GM19395 (cell line): Measurements from ENCODE around the gene CDS2.

ENCODE experiments used
- ATAC-seq: cut with Tn5 transposase; IDR thresholded peaks from one replicate; pipeline ENCODE4 v1.9.1; 2021; ENCODE audit warnings: mild to moderate bottlenecking, moderate library complexity; ENCODE audit not compliant: unreplicated experiment

The CDS2 gene

DNA sequence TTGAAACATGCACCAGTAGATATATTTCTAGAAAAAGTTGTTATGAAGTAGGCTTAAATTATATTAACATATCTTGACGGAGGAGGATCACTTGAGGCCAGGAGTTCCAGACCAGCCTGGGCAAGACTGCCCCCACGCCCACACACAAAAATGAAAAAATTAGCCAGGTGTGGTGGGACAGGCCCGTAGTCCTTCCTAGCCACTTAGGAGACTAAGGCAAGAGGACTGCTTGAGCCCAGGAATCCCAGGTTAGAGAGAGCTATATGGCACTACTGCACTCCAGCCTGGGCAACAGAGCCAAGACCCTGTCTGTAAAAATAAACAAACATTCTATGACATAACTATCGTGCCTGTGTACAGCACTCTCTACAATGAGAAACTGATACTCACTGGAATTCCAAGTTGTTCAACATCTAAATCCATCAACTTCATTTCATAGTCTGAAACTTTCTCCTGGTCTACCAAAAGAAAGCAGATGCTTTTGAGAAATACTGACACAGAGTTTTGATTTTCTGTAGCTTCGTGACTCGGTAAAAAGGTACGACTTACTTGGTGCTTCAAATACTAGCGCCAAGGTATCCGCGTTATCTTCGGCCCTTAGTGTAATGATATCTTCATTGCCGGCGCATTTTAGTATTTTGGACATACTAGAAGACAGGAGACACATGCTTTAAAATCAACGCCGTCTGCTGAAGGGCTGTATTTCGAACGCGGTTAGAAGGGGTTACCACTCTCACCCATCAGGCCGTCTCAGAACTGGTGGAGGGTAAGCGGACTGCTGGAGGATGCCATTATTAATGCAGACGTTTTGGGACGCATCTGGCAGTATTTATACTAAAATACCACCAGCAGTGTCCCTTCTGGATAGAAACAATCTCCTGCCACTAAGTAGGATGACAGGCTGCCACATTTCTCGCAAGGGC lies 8.3 kb upstream of the CDS2 start:
- no peak for ATAC-seq

DNA sequence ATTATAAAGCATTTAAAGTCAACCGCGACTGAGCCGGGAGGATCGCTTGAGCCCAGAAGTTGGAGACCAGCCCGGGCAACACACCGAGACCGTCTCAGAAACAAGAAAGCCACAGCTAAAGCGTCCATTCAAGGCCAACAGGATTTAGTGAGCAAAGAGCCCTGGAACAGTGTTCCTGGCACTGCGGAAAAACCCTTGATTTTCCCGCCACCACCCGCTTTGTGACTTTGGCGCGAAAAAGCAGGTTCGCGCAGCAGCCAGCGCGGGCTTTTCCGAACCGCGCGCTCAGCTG lies 7.7 kb upstream of the CDS2 start:
- ATAC-seq = no peak

DNA sequence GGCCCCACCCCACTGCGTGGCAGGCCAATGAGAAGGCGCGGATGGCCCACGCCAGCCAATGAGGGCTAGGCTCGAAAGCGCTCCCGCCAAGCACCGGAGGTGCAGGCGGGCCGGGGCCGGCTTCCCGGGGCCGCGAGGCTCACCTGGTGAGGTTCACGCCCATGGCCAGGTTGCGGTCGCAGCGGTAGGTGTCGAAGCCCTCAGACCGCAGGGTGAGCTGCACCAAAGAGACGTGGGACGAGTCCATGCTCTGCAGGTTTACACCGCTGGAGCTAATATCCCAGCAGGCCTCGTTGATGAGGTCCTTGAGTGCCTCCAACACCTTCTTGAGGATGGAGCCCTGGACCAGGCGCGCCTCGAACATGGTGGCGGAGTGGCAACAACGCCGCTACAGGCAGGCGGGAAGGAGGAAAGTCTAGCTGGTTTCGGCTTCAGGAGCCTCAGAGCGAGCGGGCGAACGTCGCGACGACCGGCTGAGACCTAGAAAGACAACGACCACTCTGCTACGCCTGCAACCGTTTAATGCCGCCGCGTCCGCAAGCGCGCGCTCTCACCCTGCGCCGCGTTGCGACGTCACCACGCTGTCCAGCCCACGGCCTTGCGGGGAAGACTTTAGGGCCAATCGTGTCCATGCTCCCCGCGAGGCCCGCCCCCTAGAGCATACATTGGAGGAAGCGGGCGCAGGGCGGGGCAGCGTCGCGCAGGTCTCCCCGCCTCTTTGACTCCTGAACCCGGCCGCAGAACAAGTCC lies 7.2 kb upstream of the CDS2 start, which contains the start of gene PCNA:
Gene PCNA, minus strand, starts transcription at position 524 of the 750 bp plus-strand sequence. Its CDS starts 160 bp downstream, at position 364.
- ATAC-seq = peak; percentile 95

DNA sequence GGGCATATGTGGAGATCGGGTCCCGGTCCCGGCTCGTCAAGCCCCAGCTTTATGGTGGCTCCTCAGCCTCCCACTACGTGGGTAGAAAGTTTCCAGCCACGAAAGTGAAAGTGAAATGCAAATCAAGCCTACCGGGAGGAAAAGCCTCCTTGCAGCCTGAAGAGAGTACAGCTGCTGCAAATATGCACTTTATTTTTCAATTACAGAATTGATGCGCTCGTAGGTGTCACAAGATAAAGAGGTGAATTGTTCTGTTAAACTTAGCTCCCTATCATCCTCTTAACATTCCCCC lies 6.7 kb upstream of the CDS2 start:
- ATAC-seq = no peak

DNA sequence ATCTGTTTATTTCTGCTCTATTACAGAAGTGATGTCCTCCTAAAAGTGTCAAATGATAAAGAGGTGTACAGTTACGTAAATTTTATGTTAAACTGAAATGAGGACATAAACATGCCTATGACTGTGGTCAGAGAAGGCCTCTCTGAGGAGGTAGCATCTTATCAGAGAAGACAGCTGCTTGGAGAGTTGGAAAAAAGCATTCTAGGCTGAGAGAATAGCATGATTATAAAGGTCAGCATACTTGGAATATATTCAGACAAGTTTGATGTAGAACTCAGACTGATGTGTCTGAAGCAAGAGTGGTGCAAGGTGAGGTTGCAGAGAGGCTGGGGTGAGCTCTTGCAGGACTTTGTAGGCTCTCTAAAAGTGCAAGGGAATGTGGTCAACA lies 3.9 kb upstream of the CDS2 start:
- ATAC-seq = no peak

DNA sequence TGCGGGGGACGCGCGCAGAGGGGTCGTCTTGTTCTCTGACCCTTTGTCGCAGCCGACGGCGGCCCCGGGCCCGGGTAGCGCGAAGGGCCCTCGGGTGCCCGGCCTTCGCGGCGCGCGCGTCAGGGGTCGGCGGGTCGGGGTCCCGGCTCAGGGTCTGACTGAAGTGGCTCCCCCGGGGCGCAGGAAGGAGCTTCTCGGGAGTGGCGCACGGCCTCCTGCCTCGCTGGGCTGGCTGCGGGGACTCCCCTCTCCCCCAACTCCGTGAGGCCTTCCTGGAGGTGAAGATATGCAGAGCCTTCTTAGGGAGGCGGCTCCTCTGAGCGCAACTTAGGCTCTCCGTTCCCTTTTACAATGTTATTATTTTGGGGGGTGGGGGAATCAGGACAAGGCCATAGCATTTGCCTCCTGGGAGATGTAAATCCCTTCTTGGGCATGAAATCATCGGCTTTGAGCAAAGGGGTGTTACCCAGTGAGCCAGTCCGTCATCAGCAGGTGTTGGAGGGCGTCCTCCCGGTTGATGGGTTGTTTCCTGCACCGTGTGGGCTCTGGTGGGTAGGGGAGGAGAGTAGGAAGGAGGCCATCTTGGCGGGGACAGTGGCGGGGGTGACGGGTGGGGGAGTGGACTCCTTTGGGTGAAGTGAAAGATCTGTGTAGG lies 523 bp downstream of the CDS2 start:
- peak; percentile 37 for ATAC-seq

DNA sequence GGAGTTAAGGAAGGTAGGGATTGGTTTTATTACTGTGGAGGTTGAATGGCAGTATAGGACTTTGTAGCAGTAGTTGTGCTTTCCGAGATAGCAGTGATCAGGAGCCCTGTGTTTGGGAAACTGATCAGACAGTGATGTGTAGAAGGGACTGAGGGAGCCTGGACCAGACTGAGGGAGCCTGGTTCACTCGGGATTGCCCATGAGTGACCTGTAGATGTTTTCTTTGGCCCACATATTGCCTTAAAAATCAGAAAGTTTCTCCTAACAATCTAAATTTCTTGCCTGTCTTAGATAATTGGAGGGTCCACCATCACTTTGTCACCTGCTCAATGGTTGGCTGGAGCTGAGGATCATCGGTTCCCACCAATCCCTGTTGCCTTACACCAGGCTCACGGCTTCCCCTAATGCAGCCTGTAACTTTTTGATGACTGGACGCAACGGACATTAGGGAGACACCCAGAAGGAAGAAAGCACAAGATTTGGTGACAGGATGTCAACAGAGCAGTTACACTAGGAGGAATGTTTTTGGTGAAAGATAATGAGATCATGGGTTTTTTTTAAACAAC lies 1.1 kb downstream of the CDS2 start:
- no peak for ATAC-seq

DNA sequence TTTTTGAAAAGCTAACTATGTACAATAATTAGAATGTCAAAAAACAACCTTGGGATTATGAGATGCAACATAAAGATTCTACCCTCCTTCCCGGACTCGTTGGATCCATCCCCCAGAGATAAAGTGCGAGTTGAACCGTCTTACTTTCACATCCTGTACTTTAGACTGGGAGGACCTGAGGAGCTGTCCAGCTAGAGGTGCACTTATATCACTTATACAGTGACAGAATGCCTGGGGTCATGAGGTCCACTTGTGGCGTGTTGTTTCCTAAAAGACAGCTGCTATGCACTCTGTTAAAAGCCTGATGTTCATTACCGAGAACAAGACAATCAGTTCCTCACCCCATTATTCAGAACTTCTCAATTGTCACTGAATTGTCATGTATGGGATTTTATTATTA lies 2.1 kb downstream of the CDS2 start:
- ATAC-seq = no peak

DNA sequence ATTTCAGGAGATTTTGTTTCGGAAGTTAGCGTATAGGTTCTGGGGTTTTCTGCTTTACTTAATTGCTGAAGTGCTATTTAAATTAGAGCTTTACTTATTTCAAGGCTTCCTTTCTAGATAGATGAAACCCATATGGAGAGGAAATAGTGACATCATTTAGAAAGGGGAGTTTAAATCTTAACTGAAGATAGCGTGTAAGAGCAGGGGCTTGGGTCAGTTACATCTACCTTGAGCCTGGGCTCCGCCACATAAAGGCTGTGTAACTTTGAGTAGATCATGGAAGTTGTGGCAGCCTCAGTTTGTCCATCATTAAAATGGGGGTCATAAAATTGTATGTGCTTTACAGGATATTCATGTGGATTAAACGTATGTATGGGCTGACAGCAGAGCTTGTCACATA lies 4.7 kb downstream of the CDS2 start:
- no peak for ATAC-seq

DNA sequence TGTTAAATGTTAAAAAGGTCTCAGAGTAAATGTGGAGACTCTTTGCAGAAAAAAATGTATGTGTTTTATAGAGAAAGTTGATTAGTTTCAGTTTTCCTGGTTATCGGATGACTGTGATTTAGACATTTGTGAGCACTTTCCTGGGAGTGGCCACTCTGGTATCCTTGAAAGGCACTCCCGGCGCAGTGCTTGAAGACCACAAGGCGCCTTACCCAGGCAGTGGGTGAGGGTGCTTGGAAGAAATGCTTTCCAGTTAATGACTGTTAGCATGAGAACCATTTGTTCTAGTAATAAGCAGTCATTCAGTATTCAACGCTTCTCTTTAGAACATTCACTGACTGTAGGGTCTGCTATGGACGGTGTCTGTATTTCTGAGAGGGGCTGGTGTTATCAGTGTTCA lies 7.2 kb downstream of the CDS2 start:
- no peak for ATAC-seq

DNA sequence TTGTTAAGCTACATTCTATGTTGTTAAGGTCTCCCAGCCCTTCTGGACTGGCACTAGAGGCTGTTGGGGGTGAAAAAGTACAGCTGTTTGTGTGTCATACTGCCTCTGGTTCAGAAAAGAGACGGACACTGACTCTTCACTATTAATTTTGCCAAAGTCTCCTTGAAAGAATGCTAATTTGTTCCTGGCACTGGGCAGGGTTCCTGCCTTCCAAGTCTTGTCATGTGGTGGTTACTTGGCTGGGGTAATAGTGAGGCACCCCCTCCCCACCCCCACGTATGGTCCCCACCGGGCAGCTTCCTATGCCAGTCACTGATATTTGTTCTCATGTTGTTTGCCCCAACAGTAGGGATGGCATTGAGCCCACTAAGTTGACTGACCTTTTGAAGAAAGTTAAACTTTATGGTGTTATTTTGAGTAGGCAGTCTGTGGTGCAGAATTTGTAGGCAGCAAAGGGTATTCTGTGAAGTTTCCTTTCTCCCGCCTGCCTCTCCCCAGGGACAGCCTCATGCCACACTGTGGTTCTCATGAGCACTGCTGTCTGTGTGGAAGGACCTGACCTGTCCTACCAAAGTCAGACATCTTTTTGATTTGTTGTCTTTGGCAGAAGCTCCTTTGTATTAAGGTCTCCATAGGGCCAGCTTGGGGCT lies 8.7 kb downstream of the CDS2 start:
- ATAC-seq = peak; percentile 51

DNA sequence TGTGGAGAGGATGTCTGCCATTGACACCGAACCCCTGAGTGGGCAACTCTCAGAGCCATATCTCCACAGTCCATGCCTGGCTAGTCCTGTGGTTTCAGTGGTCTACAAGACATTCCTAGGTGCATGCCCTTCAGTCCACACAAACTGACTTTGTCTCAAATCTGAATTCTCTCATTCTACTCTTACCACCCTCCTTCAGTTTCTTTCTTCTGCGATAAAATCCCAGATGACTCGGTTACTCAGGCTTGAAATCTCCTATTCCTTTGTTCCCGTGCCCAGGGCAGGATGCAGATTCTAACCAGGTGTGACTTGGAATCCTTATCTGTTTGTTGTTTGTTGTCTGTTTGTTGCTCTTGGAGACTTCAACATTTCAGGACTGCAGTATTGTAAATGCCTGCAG lies 9.3 kb downstream of the CDS2 start:
- ATAC-seq = no peak

DNA sequence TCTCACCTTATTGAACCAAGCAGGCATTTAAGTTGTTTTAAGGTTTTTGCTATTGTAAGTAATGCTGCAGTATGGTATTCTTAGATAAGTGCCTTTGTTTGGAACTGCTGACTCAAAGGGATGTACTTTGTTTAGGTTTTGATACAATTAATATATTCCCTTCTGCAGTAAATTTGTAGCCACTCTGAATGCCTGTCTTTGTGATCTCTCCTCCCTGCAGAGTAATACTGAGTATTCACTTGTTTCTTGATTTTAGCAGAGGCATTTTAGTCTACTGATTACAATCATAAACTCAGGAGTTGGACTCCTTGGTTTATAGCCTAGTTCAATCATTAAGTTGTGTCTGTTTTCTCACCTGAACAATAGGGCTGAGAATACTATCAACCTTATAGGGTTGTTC lies 13.4 kb downstream of the CDS2 start:
- no peak for ATAC-seq

DNA sequence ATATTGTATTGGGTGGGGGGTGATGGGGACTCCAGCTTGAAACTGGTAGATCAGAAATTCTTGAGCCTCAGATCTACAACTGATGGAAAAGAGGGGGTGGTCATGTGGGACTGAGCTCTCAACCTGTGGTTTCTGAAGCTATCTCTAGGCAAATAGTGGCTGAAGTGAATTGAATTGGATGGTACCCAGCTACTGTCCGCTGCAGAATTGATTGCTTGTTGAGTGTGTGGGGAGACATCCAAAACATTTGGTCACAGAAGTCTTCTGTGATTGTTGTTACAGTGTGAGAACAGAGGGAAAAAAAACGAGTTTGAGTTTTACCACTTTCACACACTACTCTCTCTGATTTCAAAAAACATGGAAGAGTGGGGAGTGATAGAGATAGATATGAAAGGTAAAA lies 14.8 kb downstream of the CDS2 start:
- no peak for ATAC-seq

DNA sequence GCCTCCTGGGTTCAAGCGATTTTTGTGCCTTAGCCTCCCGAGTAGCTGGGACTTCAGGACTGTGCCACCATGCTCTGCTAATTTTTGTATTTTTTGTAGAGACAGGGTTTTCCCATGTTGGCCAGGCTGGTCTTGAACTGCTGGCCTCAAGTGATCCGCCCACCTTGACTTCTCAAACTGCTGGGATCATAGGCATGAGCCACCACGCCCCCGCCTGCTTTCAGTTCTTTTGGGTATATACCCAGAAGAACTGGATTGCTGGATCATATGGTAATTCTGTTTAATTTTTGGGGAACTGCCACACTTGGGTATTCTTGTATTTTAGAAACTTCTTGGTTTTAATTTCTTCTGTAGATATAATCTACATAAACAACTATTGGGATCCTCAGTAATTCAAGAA lies 17.0 kb downstream of the CDS2 start:
- ATAC-seq = no peak

DNA sequence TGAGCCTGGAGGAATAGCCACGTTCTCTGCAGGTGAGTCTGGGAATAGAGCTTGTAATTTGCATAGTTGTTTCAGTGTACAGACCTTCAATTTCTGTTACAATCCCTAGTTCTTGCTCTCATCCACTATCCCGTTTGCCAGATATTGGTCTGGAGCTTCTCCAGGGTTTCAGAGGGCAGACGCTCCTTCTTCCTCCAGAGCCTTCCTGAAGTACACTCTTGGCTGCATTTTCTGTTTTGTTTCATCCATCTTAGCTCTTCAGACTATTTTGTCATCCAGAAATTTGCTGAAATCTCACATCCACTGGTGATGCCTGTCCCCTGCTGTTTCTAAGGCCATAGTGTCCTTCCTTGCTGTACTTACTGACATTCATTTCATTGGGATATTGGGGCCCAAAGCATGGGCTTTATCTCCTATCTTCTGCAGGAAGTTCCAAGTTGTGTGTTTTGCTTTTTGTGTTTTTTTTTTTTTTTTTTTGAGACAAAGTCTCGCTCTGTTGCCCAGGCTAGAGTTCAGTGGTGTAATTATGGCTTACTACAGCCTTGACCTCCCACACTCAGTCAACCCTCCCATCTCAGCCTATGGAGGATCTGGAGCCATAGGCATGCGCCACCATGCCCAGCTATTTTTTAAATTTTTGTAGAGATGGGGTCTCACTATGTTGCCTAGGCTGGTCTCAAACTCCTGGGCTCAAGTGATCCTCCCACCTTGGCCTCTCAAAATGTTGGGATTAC lies 18.7 kb downstream of the CDS2 start:
- ATAC-seq = no peak

DNA sequence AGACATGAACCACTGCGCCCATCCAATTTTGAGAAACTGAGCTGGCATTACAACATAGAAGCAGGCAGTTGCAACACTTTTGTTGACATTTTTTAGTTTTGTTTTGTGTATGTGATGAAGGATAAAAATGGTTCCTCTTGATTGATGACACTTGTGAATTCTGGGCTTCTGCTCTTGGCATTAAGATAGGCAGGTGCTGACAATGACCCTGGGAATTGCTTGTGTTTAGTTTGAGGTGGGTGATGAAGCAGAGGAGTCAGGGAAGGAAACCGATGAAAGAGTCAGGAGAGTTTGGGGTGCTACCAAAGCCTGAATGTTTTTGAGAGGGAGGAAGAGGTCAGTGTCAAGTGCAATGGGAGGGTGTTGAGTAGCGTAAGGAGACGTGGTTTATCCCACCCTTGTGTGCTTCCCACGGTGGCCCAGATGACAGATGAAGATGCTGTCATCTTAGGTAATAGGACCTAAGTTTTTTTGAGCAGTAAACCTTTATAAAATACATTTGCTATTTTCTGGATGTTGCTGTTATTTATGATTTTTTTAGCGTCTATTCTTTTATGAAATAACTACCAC lies 19.4 kb downstream of the CDS2 start:
- no peak for ATAC-seq

DNA sequence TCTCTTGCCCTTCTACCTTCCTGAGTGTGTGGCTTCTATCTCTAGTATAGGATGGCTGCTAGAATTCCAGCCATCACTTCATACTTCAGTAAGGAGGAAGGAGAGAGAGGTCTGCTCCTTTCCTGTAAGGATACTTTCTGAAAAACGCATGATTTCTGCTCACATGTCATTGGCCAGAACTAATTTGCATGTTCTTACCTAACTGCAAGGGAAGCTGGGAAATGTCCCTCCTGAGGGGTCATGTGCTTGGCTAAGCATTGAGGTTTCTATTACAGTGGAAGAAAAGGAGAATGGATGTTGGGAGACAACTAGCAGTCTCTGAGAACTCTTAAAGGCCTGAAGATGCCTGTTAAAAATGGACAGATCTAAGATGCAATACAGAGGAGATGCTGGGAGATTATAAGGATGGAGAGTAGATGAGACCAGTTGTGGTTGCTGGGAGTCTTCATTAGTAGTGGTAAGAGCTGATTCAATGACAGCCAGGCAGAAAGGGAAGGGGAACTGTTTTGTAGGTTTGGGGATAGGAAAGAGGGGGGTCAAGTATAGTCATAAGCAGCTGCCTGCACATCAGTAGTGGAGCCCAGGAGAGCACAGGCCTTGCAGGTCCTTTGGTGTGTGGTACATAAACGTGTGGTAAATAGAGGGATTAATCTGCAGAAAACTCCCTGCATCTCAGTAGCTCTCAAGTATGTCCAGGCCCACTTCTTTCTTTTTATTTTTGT lies 20.2 kb downstream of the CDS2 start:
- ATAC-seq = no peak

DNA sequence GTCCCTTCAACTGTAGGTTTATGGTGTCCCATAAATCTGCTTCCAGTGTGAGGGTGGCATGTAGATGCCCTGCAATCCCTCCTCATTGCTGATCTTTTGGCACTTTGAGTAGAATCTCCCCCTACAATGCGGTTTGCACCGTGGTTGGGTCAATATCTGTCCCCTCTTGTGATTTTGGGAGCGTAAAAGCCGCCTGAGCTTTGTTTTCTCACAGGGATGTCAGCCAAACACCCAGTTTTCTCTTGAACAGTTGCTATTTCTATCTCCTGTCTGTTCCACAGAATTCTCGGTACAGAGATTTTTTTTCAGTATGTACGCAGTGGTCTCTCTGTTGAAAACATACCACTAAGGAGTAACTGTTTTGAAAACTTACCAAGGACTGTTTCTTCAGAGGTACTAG lies 21.8 kb downstream of the CDS2 start:
- no peak for ATAC-seq

DNA sequence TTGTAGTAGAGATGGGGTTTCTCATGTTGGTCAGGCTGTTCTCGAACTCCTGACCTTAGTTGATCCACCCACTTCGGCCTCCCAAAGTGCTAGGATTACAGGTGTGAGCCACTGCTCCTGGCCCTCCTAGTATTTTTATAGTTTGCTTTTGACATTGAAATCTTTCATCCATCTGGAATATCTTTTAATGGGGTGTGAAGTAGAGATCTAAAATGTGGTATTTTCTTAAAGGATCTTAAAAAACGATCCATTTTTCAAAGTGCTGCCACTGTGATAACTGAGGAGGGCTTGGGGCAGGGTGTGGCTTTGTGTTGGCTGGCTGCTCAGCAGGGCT lies 23.1 kb downstream of the CDS2 start:
- ATAC-seq = no peak
